SK-N-SH treated with all-trans-retinoic acid at 6 μM for 48 hours (cell line): ENCODE results near the gene TMEM63A.
"Not testable (repeated sequence)": the region's sequence is repeated elsewhere in the genome, so short reads cannot be mapped to it uniquely, and the experiment has no call there.

Source experiments
- ATAC-seq: fragments of 200-7000 bp; cut with Tn5 transposase; 3 replicates; pipeline ENCODE4 v1.9.1; 2020; ENCODE audit warnings: mild to moderate bottlenecking, moderate library complexity
- ARNTL ChIP-seq: fragments of 450-650 bp; formaldehyde crosslinking; IDR thresholded peaks from 2 replicates; pipeline ENCODE4 v1.5.0; 2020; ENCODE audit warnings: low read depth, mild to moderate bottlenecking, moderate library complexity, borderline replicate concordance
- BACH2 ChIP-seq: fragments of 250-450 bp; sonication (Bioruptor Pico); IDR thresholded peaks from 2 replicates; pipeline ENCODE4 v1.9.0; 2021; ENCODE audit warnings: mild to moderate bottlenecking, borderline replicate concordance
- CREB5 ChIP-seq: fragments of 250-450 bp; sonication (Bioruptor Pico); IDR thresholded peaks from 2 replicates; pipeline ENCODE4 v1.5.1; 2020; ENCODE audit warnings: low read depth, mild to moderate bottlenecking, moderate library complexity
- CSDC2 ChIP-seq: fragments of 250-450 bp; sonication (Bioruptor Pico); IDR thresholded peaks from 2 replicates; pipeline ENCODE4 v1.5.0; 2020; ENCODE audit warnings: mild to moderate bottlenecking, moderate library complexity
- CSRNP3 ChIP-seq: fragments of 250-450 bp; sonication (Bioruptor Pico); IDR thresholded peaks from 2 replicates; pipeline ENCODE4 v1.5.1; 2021; ENCODE audit warnings: mild to moderate bottlenecking, moderate library complexity
- ESRRG ChIP-seq: fragments of 250-450 bp; sonication (Bioruptor Pico); IDR thresholded peaks from 2 replicates; pipeline ENCODE4 v1.6.1; 2021; ENCODE audit warnings: mild to moderate bottlenecking
- GLIS3 ChIP-seq: fragments of 250-450 bp; sonication (Bioruptor Pico); IDR thresholded peaks from 2 replicates; pipeline ENCODE4 v1.5.0; 2020; ENCODE audit warnings: mild to moderate bottlenecking, moderate library complexity
- ISL1 ChIP-seq: fragments of 250-450 bp; sonication (Bioruptor Pico); IDR thresholded peaks from 2 replicates; pipeline ENCODE4 v2.1.2; 2022; ENCODE audit warnings: mild to moderate bottlenecking, moderate library complexity
- OSR1 ChIP-seq: fragments of 250-450 bp; sonication (Bioruptor Pico); IDR thresholded peaks from 2 replicates; pipeline ENCODE4 v1.8.0; 2022; ENCODE audit warnings: moderate library complexity, mild to moderate bottlenecking, inconsistent platforms
- PATZ1 ChIP-seq: fragments of 250-450 bp; sonication (Bioruptor Pico); IDR thresholded peaks from 2 replicates; pipeline ENCODE4 v1.8.0; 2020; ENCODE audit warnings: mild to moderate bottlenecking, moderate library complexity, borderline replicate concordance
- POU6F1 ChIP-seq: fragments of 250-450 bp; sonication (Bioruptor Pico); IDR thresholded peaks from 2 replicates; pipeline ENCODE4 v1.8.0; 2021; ENCODE audit warnings: low read depth, mild to moderate bottlenecking, moderate library complexity, borderline replicate concordance
- PPARA ChIP-seq: fragments of 250-450 bp; sonication (Bioruptor Pico); IDR thresholded peaks from 2 replicates; pipeline ENCODE4 v1.5.0; 2020; ENCODE audit warnings: mild to moderate bottlenecking, borderline replicate concordance
- RARB ChIP-seq: fragments of 250-450 bp; sonication (Bioruptor Pico); IDR thresholded peaks from 2 replicates; pipeline ENCODE4 v1.8.0; 2021; ENCODE audit warnings: mild to moderate bottlenecking, moderate library complexity
- SNAI2 ChIP-seq: fragments of 250-450 bp; sonication (Bioruptor Pico); IDR thresholded peaks from 2 replicates; pipeline ENCODE4 v1.5.0; 2020; ENCODE audit warnings: mild to moderate bottlenecking, moderate library complexity
- TCF4 ChIP-seq: fragments of 250-450 bp; sonication (Bioruptor Pico); IDR thresholded peaks from 2 replicates; pipeline ENCODE4 v1.8.0; 2021; ENCODE audit warnings: mild to moderate bottlenecking, moderate library complexity, borderline replicate concordance
- TOX ChIP-seq: fragments of 250-450 bp; sonication (Bioruptor Pico); IDR thresholded peaks from 2 replicates; pipeline ENCODE4 v1.8.0; 2021; ENCODE audit warnings: mild to moderate bottlenecking, moderate library complexity, borderline replicate concordance
- TSHZ2 ChIP-seq: fragments of 250-450 bp; sonication (Bioruptor Pico); IDR thresholded peaks from 2 replicates; pipeline ENCODE4 v1.5.0; 2020; ENCODE audit warnings: mild to moderate bottlenecking, moderate library complexity
- ZC3H10 ChIP-seq: fragments of 250-450 bp; sonication (Bioruptor Pico); IDR thresholded peaks from 2 replicates; pipeline ENCODE4 v1.5.1; 2021; ENCODE audit warnings: mild to moderate bottlenecking, moderate library complexity
- ZNF565 ChIP-seq: fragments of 450-650 bp; formaldehyde crosslinking; conservative IDR thresholded peaks from 2 replicates; pipeline ENCODE4 v1.5.0; 2020; ENCODE audit warnings: low read depth, mild to moderate bottlenecking, moderate library complexity
- ZNF70 ChIP-seq: fragments of 450-650 bp; formaldehyde crosslinking; IDR thresholded peaks from 2 replicates; pipeline ENCODE4 v1.5.0; 2020; ENCODE audit warnings: mild to moderate bottlenecking, moderate library complexity
- ZNF8 ChIP-seq: fragments of 450-650 bp; formaldehyde crosslinking; IDR thresholded peaks from 2 replicates; pipeline ENCODE4 v1.5.0; 2020; ENCODE audit warnings: mild to moderate bottlenecking, moderate library complexity

Gene TMEM63A

GRCh38 chr1:225840713-225841112, 41.5 kb downstream of the TMEM63A start:
- ATAC-seq: no peak
- TF ChIP-seq BACH2 (CRISPR knock-in tag): no peak
- no peak for TF ChIP-seq SNAI2 (CRISPR knock-in tag)
- TF ChIP-seq ZNF70 (CRISPR knock-in tag): no peak
- no peak for TF ChIP-seq CSDC2
- no peak for TF ChIP-seq ARNTL
- no peak for TF ChIP-seq ESRRG (CRISPR knock-in tag)
- TF ChIP-seq OSR1 (CRISPR knock-in tag): no peak
- no peak for TF ChIP-seq ZC3H10 (CRISPR knock-in tag)
- TF ChIP-seq CREB5 (CRISPR knock-in tag): no peak

GRCh38 chr1:225840223-225840610, 42.0 kb downstream of the TMEM63A start:
- no peak for TF ChIP-seq ESRRG (CRISPR knock-in tag)
- TF ChIP-seq BACH2 (CRISPR knock-in tag): no peak
- TF ChIP-seq TCF4 (CRISPR knock-in tag): no peak
- TF ChIP-seq CSDC2: no peak
- no peak for TF ChIP-seq POU6F1
- TF ChIP-seq ZNF8 (CRISPR knock-in tag): no peak
- no peak for TF ChIP-seq ISL1 (CRISPR knock-in tag)
- no peak for TF ChIP-seq ZNF565 (CRISPR knock-in tag)
- no peak for TF ChIP-seq PPARA
- TF ChIP-seq GLIS3: no peak
- TF ChIP-seq TSHZ2 (CRISPR knock-in tag): no peak
- no peak for ATAC-seq

GRCh38 chr1:225838793-225839192, 43.4 kb downstream of the TMEM63A start:
- no peak for TF ChIP-seq ZNF8 (CRISPR knock-in tag)
- no peak for TF ChIP-seq PATZ1 (CRISPR knock-in tag)
- no peak for TF ChIP-seq ARNTL
- TF ChIP-seq PPARA: no peak
- no peak for TF ChIP-seq TCF4 (CRISPR knock-in tag)
- TF ChIP-seq SNAI2 (CRISPR knock-in tag): no peak
- TF ChIP-seq ISL1 (CRISPR knock-in tag): no peak
- no peak for TF ChIP-seq ZNF565 (CRISPR knock-in tag)
- no peak for TF ChIP-seq ESRRG (CRISPR knock-in tag)
- TF ChIP-seq GLIS3: no peak
- no peak for TF ChIP-seq ZC3H10 (CRISPR knock-in tag)
- TF ChIP-seq TOX (CRISPR knock-in tag): no peak
- no peak for TF ChIP-seq CSDC2
- TF ChIP-seq CREB5 (CRISPR knock-in tag): no peak
- no peak for TF ChIP-seq RARB (CRISPR knock-in tag)
- no peak for TF ChIP-seq POU6F1
- TF ChIP-seq CSRNP3 (CRISPR knock-in tag): no peak
- no peak for TF ChIP-seq ZNF70 (CRISPR knock-in tag)
- TF ChIP-seq BACH2 (CRISPR knock-in tag): no peak
- no peak for ATAC-seq

GRCh38 chr1:225836296-225836695, 45.9 kb downstream of the TMEM63A start:
- not testable (repeated sequence) for ATAC-seq
